IPS-15b (cell line): ENCODE data around the gene MPEG1.

Experiments used
- H3K27me3 ChIP-seq: one replicate; pipeline ENCODE4 v1.6.1; 2013; ENCODE audit warnings: low read length; ENCODE audit not compliant: control insufficient read depth, insufficient read depth
- H3K36me3 ChIP-seq: one replicate; pipeline ENCODE4 v1.6.1; 2013; ENCODE audit warnings: low read length; ENCODE audit not compliant: control insufficient read depth, insufficient read depth
- H3K4me1 ChIP-seq: one replicate; pipeline ENCODE4 v1.6.1; 2013; ENCODE audit warnings: mild to moderate bottlenecking, low read length; ENCODE audit not compliant: control insufficient read depth, insufficient read depth
- H3K4me3 ChIP-seq: one replicate; pipeline ENCODE4 v1.5.1; 2013; ENCODE audit warnings: low read depth, low read length
- H3K9ac ChIP-seq: one replicate; pipeline ENCODE4 v1.6.1; 2013; ENCODE audit warnings: low read depth, mild to moderate bottlenecking, low read length
- H3K9me3 ChIP-seq: one replicate; pipeline ENCODE4 v1.6.1; 2013; ENCODE audit warnings: mild to moderate bottlenecking, low read length; ENCODE audit not compliant: control insufficient read depth, insufficient read depth

The MPEG1 gene

DNA sequence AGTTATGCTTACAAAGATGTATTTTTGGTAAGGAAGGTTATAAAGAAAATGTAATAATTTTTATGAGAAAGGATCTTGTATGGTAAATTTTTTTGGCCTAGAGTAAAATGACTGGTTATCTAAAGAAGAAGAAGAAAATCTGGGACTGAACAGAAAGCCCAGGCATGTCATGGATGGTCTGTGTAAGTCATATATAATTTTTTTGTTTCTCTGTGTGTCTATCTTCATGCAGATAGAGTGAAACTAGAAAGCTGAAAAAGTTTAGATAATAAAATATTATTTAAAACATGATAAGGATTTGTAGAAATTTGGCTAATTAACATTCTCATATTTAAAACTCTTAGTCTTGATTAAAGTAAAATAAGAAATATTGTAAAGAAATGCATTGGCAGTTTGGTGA lies 27.6 kb upstream of the MPEG1 start:
- Histone ChIP-seq H3K4me1 (no peaks in the 10 kb centered on the region), H3K27me3 (no peaks in the 10 kb centered on the region), H3K9ac (no peak overlapping the region), H3K36me3 (no peaks in the 10 kb centered on the region), H3K4me3 (no peak overlapping the region), H3K9me3 (no peaks in the 10 kb centered on the region)

DNA sequence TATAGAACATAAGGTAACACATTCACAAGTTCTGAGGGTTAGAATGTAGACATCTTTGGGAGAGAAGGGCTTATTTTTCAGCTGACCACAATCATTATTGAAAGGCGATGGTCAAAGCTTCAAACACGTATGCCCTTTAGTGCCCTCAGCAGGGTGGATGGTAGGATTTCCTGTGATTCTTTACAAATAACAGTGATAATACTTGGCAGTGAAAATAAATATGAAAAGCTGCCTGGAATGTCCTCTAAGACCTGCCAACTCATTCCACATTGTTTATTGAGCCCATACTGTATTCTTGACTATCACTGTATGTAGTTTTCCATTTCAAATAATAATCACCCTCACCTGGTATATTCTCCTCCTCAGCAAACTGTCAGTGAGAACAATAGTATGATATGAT lies 13.7 kb upstream of the MPEG1 start:
- Histone ChIP-seq H3K4me3 (no peak overlapping the region), H3K4me1 (no peaks in the 10 kb centered on the region)

DNA sequence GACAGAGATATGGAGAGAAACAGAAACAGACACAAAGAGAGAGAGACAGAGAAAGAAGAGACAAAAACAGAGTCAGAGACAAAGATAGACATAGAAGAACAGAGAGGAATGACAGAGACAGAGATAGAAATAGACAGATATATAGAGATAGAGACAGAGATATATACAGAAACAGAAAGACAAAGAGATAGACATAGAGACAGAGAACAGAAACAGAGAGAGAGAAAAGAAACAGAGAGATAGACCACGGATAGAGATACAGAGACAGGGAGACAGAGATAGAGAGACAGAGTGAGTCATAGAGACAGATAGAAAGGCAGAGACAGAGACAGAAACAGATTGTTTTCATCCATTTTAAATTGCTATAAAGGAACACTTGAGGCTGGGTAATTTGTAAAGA lies 12.3 kb upstream of the MPEG1 start:
- Histone ChIP-seq H3K9ac (no peak overlapping the region), H3K4me1 (no peaks in the 10 kb centered on the region), H3K9me3 (no peaks in the 10 kb centered on the region), H3K36me3 (no peaks in the 10 kb centered on the region), H3K27me3 (no peaks in the 10 kb centered on the region), H3K4me3 (no peak overlapping the region)

More for the DNA sequence above, 13.7 kb upstream of the MPEG1 start:
- no peaks in the 10 kb centered on the region for H3K36me3 ChIP-seq
- H3K27me3 ChIP-seq: no peaks in the 10 kb centered on the region
- no peak overlapping the region for H3K9ac ChIP-seq
- no peaks in the 10 kb centered on the region for H3K9me3 ChIP-seq

DNA sequence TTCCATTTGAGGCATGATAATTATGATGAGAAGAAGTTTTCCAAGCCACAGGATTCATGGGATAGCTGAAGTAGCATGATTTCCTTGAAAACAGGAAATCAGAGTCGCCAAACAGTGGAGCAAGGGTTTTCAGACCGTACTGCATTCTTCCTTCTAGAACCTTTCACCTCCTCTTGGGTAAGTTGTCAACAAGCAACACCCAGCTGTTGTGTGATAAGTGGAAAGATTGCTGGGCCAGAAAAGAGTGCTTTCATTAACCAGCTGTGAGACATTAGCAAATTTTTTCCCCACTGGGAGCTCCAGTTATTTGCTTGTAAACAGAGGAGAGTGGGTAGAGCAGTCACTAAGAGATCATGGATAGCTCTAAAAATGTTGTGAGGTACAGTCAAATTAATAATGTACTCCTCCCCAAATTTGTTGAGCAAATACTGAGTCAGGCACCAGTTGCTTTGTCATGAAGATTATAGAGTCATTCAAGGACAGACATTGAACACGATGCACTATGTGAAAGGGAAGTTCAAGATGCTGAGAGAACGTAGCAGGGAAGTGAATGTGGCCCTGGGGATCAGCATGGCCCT lies 11.7 kb upstream of the MPEG1 start:
- Histone ChIP-seq H3K9me3 (no peaks in the 10 kb centered on the region), H3K9ac (no peak overlapping the region), H3K4me3 (no peak overlapping the region), H3K4me1 (no peaks in the 10 kb centered on the region), H3K27me3 (no peaks in the 10 kb centered on the region), H3K36me3 (no peaks in the 10 kb centered on the region)

DNA sequence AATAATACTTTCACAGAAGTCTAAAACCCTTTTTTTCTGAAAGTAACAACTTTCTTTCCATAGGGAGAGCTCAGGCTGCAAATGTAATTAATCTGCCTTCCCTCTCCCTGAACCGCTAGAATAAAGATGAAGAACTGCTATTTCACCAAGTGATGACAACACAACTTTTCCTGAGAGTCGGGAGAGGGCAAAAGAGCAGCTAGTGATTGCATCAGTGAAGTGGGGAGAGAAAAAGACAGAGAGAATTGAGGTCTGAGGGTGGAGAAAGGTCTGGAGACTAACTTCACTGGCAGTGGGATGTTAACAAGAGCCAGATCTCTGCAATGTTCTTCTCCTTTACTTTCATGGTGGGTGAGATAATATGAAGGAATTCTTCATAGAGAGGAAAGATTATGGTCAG lies 10.9 kb upstream of the MPEG1 start:
- Histone ChIP-seq H3K9me3 (no peaks in the 10 kb centered on the region), H3K36me3 (no peaks in the 10 kb centered on the region), H3K4me3 (no peak overlapping the region), H3K4me1 (no peaks in the 10 kb centered on the region), H3K9ac (no peak overlapping the region), H3K27me3 (no peaks in the 10 kb centered on the region)

DNA sequence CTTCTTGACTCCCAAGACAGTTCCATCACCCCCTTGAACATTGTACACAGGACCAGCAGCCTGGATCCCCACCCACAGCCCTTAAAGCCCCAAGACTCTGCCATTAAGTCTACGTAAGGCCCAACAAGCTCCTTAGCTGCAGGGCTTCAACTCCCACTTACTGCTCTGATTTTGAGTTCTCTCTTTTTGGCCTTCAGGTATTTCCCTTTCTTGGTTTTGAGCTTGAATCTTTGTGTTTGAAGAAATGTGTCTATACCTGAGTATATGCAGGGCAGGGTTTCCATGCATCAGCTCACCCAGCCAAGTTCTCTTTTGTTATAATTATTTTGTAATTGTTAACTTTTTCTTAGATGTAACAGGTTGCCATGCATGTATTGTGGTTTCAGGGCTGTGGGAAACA lies 10.4 kb upstream of the MPEG1 start:
- no peak overlapping the region for H3K4me3 ChIP-seq
- no peaks in the 10 kb centered on the region for H3K4me1 ChIP-seq
- no peaks in the 10 kb centered on the region for H3K9me3 ChIP-seq
- H3K9ac ChIP-seq: no peak overlapping the region
- H3K36me3 ChIP-seq: no peaks in the 10 kb centered on the region
- no peaks in the 10 kb centered on the region for H3K27me3 ChIP-seq

DNA sequence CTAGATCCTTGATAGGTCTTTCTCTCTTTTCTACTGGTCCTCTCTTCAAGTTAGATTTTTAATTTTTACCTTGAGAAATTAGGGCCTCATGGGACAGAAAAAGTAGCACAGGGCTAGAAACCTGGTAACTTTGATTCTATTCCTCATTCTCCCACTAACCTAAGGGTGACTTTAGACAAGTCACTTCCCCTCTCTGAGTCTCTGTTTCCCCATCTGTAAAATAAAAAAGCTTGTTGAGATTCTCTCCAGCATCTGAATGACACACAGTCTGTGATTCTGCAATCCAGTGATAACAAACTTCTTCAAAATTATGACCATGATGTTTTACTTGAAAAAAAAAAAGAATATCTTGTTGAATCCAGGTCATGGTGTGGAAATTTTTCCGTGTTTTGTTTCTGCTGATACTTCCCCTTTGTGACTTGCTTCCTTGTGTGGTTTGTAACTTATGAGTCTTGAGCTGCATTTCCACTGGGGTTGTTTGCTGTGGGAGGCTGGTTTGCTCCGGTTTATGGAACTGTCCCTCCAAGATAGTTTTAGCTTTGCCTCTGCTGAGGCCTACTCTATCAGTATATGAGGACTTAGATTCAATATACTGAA lies 9.8 kb upstream of the MPEG1 start:
- Histone ChIP-seq H3K4me3 (no peak overlapping the region), H3K36me3 (no peaks in the 10 kb centered on the region), H3K27me3 (no peaks in the 10 kb centered on the region), H3K9ac (no peak overlapping the region), H3K9me3 (no peaks in the 10 kb centered on the region), H3K4me1 (no peaks in the 10 kb centered on the region)

DNA sequence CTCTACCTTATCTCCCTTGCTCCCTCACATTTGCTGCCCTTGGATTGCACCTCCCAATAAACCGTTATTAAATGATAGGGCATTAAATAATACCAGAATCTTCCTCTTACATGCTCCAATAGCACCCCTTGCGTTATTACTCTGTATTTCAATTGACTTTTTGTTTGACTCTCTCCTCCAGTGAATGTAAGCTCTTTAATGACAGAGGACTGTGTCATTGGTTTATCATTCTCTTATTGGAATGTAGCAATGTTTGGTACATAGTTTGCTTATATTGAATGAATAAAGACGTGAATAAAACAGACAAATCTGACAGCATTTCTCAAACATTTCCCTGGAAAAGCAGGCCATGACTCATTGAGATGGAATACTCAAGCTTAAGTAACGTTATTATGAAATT lies 8.7 kb upstream of the MPEG1 start:
- H3K9me3 ChIP-seq: no peaks in the 10 kb centered on the region
- no peaks in the 10 kb centered on the region for H3K27me3 ChIP-seq
- no peak overlapping the region for H3K4me3 ChIP-seq
- H3K36me3 ChIP-seq: no peaks in the 10 kb centered on the region
- H3K4me1 ChIP-seq: no peaks in the 10 kb centered on the region
- no peak overlapping the region for H3K9ac ChIP-seq

DNA sequence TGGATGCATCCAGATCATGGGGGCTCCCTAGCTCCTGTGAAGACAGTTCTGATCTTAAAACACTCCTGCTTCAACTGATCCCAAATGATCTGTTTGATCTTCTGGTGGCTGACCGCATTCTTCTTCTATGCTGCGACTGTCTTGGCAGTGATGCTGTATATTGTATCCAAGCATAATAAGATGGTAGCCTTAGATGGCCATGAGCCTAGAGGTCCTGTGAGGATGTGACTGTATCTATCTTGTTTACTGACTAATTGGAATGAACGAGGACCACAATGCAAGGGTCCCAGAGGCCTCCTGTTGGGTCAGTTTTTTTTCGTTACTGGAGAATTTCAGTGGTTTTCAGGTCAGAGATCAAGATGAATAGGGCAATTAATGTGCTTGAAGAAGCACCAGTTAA lies 7.1 kb upstream of the MPEG1 start:
- Histone ChIP-seq H3K4me1 (no peaks in the 10 kb centered on the region), H3K27me3 (no peaks in the 10 kb centered on the region)

DNA sequence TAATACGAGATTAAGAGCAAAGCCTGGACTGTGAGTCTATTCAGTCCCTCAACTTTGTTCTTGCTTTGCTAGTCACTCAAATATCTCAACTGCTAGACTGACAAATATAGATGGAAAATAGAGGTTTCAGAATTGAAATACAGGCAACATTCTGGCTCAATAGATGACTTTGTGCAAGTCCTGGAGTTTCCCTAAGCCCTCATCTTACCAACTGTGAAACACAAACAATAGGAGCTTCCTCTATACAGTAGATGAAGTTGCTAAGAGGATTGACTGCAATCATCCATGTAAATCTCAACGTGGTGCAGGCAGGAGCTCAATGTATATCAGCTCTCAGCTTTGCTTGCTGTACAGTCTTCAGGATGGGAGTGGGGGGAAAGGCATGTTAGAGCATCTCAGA lies 6.2 kb upstream of the MPEG1 start:
- Histone ChIP-seq H3K4me3 (no peak overlapping the region), H3K4me1 (no peaks in the 10 kb centered on the region), H3K9me3 (no peaks in the 10 kb centered on the region), H3K27me3 (no peaks in the 10 kb centered on the region), H3K36me3 (no peaks in the 10 kb centered on the region), H3K9ac (no peak overlapping the region)

More for the DNA sequence above, 7.1 kb upstream of the MPEG1 start:
- Histone ChIP-seq H3K9ac (no peak overlapping the region), H3K4me3 (no peak overlapping the region), H3K36me3 (no peaks in the 10 kb centered on the region), H3K9me3 (no peaks in the 10 kb centered on the region)

DNA sequence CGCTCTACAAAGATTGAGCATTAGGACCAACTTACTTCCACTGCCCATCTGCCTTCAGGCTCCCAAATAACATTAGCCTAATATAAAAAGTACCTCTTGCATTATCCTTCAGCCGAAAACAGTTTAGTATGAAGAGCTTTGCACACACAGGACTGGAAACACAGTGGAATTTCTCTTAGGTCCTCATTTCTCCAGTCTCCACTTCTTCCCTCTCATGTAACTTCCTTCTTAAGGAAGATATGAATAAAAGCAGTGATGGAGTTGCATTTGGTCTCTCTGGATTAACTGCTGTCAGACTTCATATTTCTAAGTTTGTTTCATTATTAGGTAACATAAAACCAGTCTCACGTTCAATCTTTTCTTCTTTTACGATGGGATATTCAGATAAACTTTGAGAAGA lies 5.6 kb upstream of the MPEG1 start:
- Histone ChIP-seq H3K27me3 (no peaks in the 10 kb centered on the region), H3K36me3 (no peaks in the 10 kb centered on the region), H3K4me3 (no peak overlapping the region), H3K4me1 (no peaks in the 10 kb centered on the region), H3K9me3 (no peaks in the 10 kb centered on the region), H3K9ac (no peak overlapping the region)

DNA sequence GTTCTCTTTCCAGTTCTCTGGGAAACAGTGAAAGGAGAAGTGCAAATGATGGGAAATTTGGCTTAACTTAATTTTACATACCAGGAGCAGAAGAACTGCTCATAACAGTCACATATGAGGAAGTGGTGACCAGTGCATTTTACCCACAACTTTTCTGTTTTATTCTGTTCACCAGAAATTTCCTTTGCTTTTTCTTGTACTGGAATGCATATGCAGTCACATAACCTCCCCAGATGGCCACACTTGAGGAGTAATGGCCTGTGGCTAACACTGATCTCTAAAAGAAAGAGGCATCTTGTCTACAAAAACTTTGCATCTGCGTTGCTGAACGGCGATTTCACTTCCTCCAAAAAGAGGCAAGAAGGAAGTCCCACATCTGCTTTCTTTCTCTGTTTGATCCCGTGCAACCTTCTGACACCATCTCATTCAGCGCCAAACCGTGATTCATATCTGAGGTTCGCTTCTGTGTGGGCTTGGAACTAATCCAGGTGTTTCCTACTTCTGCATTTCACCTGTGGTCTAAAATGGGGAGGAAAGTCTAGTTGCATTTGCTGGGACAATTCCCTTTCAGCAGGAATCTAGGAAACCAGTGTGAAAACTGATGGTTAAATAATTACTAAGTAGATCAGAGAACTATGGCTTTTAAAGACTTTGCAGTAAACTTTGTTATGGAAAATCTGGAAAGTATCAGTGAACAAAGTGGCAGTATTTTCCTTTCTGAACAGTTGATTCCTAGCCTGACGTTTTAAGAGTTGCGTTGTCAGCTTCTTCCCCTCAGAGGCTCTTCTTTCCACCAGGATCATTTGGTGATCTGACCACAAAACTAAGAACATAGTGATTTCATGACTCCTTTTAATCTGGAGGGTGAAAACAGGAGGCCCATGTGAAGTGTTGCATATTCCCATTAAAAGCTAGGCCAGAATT lies 4.2 kb upstream of the MPEG1 start:
- H3K4me3 ChIP-seq: no peak overlapping the region
- H3K9me3 ChIP-seq: no peaks in the 10 kb centered on the region
- H3K27me3 ChIP-seq: no peaks in the 10 kb centered on the region
- H3K36me3 ChIP-seq: no peaks in the 10 kb centered on the region
- no peaks in the 10 kb centered on the region for H3K4me1 ChIP-seq
- H3K9ac ChIP-seq: no peak overlapping the region
